ENCODE data around the gene ITIH1.

DNA sequence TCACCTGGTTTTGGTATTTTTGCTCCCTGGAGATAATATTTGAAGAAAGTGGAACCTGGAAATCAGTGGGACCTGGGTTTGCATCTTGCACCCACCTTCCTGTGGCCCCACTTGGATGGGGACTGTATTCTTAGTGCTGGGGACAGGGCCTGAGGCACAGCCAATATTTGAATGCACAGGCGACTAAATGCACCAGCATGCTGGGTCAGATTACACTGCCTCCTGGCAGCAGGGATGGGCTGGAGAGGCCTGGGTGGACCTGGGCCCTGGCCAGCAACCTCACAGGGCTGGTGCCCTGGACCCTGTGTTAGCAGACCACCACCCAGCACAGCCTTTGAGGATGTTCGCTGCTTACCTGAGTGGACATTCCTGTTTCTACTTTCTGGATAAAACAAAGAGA, 42.5 kb downstream of the ITIH1 start:
- TF ChIP-seq EZH2 (IDR thresholded peaks at IDR 0.05; ENCODE audit: insufficient read depth, low read length), result no peak
- TF ChIP-seq CTCF (IDR thresholded peaks at IDR 0.05; ENCODE audit: insufficient read depth, low read depth, low read length), result no peak

Measured in astrocyte (in vitro differentiated cells and primary cell).